ENCODE results near the gene ARMH3. TPM values are rescaled to one million over a fixed set of nuclear protein-coding genes. Genes with fewer than 3 reads are reported as not detected.

ARMH3 gene
- polyA plus RNA-seq, 4 donors: 14.1 to 21.7 (median 18.1) TPM

GRCh38 chr10:101812606-101813005, 243.4 kb downstream of the ARMH3 start:
- DNase-seq (no peak), FAIRE-seq (no peak)
- Histone ChIP-seq H3K27me3 (ENCODE audit: control insufficient read depth in 3 of 3, insufficient read depth in 3 of 3, low read length in 3 of 3) (no peaks in the 10 kb centered on the region), H3K4me1 (ENCODE audit: control insufficient read depth in 3 of 3, insufficient read depth in 2 of 3, low read depth in 1 of 3, low read length in 2 of 3) (peaks cover 3 to 7% (median 5%) of the 10 kb centered on the region in 3 donors), H3K27ac (ENCODE audit: low read depth in 1 of 3, low read length in 2 of 3) (no peak overlapping the region), H3K4me3 (ENCODE audit: low read depth in 1 of 3, low read length in 3 of 3) (no peak overlapping the region), H3K36me3 (ENCODE audit: control insufficient read depth in 3 of 3, insufficient read depth in 2 of 3, low read depth in 1 of 3, low read length in 3 of 3) (peaks cover 6 to 35% (median 13%) of the 10 kb centered on the region in 3 donors), H3K9me3 (ENCODE audit: control insufficient read depth in 2 of 2, insufficient read depth in 1 of 2, low read depth in 1 of 2, low read length in 1 of 2) (no peaks in the 10 kb centered on the region)
- WGBS, 3 donors: 80 to 90% (median 86%) methylated on average over 4 of the region's 4 CpGs

- H3K36me3 ChIP-seq (ENCODE audit: control insufficient read depth in 3 of 3, insufficient read depth in 2 of 3, low read depth in 1 of 3, low read length in 3 of 3): peaks cover 9 to 61% (median 24%) of the 10 kb centered on the region in 3 donors
- DNase-seq (no peak), FAIRE-seq (no peak)
- H3K27ac ChIP-seq (ENCODE audit: low read depth in 1 of 3, low read length in 2 of 3): no peak overlapping the region
- H3K27me3 ChIP-seq (ENCODE audit: control insufficient read depth in 3 of 3, insufficient read depth in 3 of 3, low read length in 3 of 3): no peaks in the 10 kb centered on the region
- no peak overlapping the region for H3K4me3 ChIP-seq (ENCODE audit: low read depth in 1 of 3, low read length in 3 of 3)
- no peaks in the 10 kb centered on the region for H3K9me3 ChIP-seq (ENCODE audit: control insufficient read depth in 2 of 2, insufficient read depth in 1 of 2, low read depth in 1 of 2, low read length in 1 of 2)
- 87 to 91% (median 87%) methylated on average over 1 of the region's 1 CpG for WGBS, 3 donors
- H3K4me1 ChIP-seq (ENCODE audit: control insufficient read depth in 3 of 3, insufficient read depth in 2 of 3, low read depth in 1 of 3, low read length in 2 of 3): no peaks in the 10 kb centered on the region
Measured at GRCh38 chr10:101807158-101807557, 248.8 kb downstream of the ARMH3 start.

GRCh38 chr10:101803511-101803910, 252.5 kb downstream of the ARMH3 start:
- no peaks in the 10 kb centered on the region for H3K27me3 ChIP-seq (ENCODE audit: control insufficient read depth in 3 of 3, insufficient read depth in 3 of 3, low read length in 3 of 3)
- FAIRE-seq: no peak
- no peaks in the 10 kb centered on the region for H3K9me3 ChIP-seq (ENCODE audit: control insufficient read depth in 2 of 2, insufficient read depth in 1 of 2, low read depth in 1 of 2, low read length in 1 of 2)
- no peak overlapping the region for H3K4me3 ChIP-seq (ENCODE audit: low read depth in 1 of 3, low read length in 3 of 3)
- WGBS, 3 donors: 75 to 80% (median 79%) methylated on average over 4 of the region's 4 CpGs
- H3K4me1 ChIP-seq (ENCODE audit: control insufficient read depth in 3 of 3, insufficient read depth in 2 of 3, low read depth in 1 of 3, low read length in 2 of 3): no peaks in the 10 kb centered on the region
- H3K27ac ChIP-seq (ENCODE audit: low read depth in 1 of 3, low read length in 2 of 3): no peak overlapping the region
- DNase-seq: no peak
- H3K36me3 ChIP-seq (ENCODE audit: control insufficient read depth in 3 of 3, insufficient read depth in 2 of 3, low read depth in 1 of 3, low read length in 3 of 3): peaks cover 19 to 57% (median 30%) of the 10 kb centered on the region in 3 donors

GRCh38 chr10:101797403-101798059, 258.4 kb downstream of the ARMH3 start:
- no peak for DNase-seq
- WGBS, 3 donors: 78 to 80% (median 79%) methylated on average over 4 of the region's 4 CpGs
- no peak for FAIRE-seq

More at GRCh38 chr10:101797403-101798059, 258.4 kb downstream of the ARMH3 start:
- H3K4me3 ChIP-seq (ENCODE audit: low read depth in 1 of 3, low read length in 3 of 3): no peak overlapping the region
- H3K9me3 ChIP-seq (ENCODE audit: control insufficient read depth in 2 of 2, insufficient read depth in 1 of 2, low read depth in 1 of 2, low read length in 1 of 2): no peaks in the 10 kb centered on the region
- no peak overlapping the region for H3K27ac ChIP-seq (ENCODE audit: low read depth in 1 of 3, low read length in 2 of 3)
- H3K36me3 ChIP-seq (ENCODE audit: control insufficient read depth in 3 of 3, insufficient read depth in 2 of 3, low read depth in 1 of 3, low read length in 3 of 3): peaks cover 27 to 51% (median 34%) of the 10 kb centered on the region in 3 donors
- no peaks in the 10 kb centered on the region for H3K27me3 ChIP-seq (ENCODE audit: control insufficient read depth in 3 of 3, insufficient read depth in 3 of 3, low read length in 3 of 3)
- no peaks in the 10 kb centered on the region for H3K4me1 ChIP-seq (ENCODE audit: control insufficient read depth in 3 of 3, insufficient read depth in 2 of 3, low read depth in 1 of 3, low read length in 2 of 3)

Other genes starting within 250 kb of the ARMH3 start
- gene OGA, start 237.7 kb downstream of the ARMH3 start, polyA plus RNA-seq: 100 to 1,000 TPM in 1 of 4 donors, 10 to 100 TPM in 3; 26.5 to 116 (median 31.3) TPM
- 10 to 100 TPM in 1 of 4 donors, 1 to 10 TPM in 3; 2.5 to 14.9 (median 3.4) TPM for gene KCNIP2, start 212.4 kb downstream of the ARMH3 start, polyA plus RNA-seq
- 10 to 100 TPM; 13.0 to 19.5 (median 13.5) TPM for gene HPS6, start 9.2 kb upstream of the ARMH3 start, polyA plus RNA-seq
- gene LDB1, start 64.2 kb upstream of the ARMH3 start, polyA plus RNA-seq: 10 to 100 TPM; 11.9 to 47.5 (median 16.8) TPM
- gene PPRC1, start 76.9 kb upstream of the ARMH3 start, polyA plus RNA-seq: 10 to 100 TPM in 2 of 4 donors, 1 to 10 TPM in 2; 4.5 to 26.5 (median 11.9) TPM
- 10 to 100 TPM; 12.7 to 60.4 (median 34.3) TPM for gene NOLC1, start 96.2 kb upstream of the ARMH3 start, polyA plus RNA-seq
- gene ELOVL3, start 170.1 kb upstream of the ARMH3 start, polyA plus RNA-seq: under 1 TPM in 2 of 4 donors, not detected in 2; 0.40 to 0.42 TPM
- under 1 TPM in 1 of 4 donors, not detected in 3; 0.04 TPM for gene PITX3, start 185.3 kb upstream of the ARMH3 start, polyA plus RNA-seq
- gene GBF1, start 189.4 kb upstream of the ARMH3 start, polyA plus RNA-seq: 10 to 100 TPM; 13.2 to 53.0 (median 18.4) TPM